HFFc6 (cell line): ENCODE results near the gene DACH1. TPM values are rescaled to one million over a fixed set of nuclear protein-coding genes. Genes with fewer than 3 reads are reported as not detected.

Experiments used
- DNase-seq: peaks from one replicate; pipeline ENCODE4 v3.0.0-alpha.2; 2018
- H3K27ac Mint-ChIP-seq: 2 replicates; pipeline ENCODE4 v1.8.0; 2020; ENCODE audit warnings: mild to moderate bottlenecking, mixed read lengths
- H3K27me3 Mint-ChIP-seq: 2 replicates; pipeline ENCODE4 v1.8.0; 2021; ENCODE audit warnings: mild to moderate bottlenecking, moderate library complexity, mixed read lengths; ENCODE audit not compliant: insufficient read depth
- H3K36me3 Mint-ChIP-seq: 2 replicates; pipeline ENCODE4 v1.8.0; 2021; ENCODE audit warnings: low read depth, mixed read lengths
- H3K4me1 Mint-ChIP-seq: 2 replicates; pipeline ENCODE4 v1.8.0; 2020; ENCODE audit warnings: low read depth, mixed read lengths
- H3K4me3 Mint-ChIP-seq: 2 replicates; pipeline ENCODE4 v1.8.0; 2020; ENCODE audit warnings: mild to moderate bottlenecking, moderate library complexity, mixed read lengths
- H3K9me3 Mint-ChIP-seq: 2 replicates; pipeline ENCODE4 v1.8.0; 2020; ENCODE audit warnings: mild to moderate bottlenecking, mixed read lengths
- CTCF ChIP-seq: fragments of 200-600 bp; sonication (generic); IDR thresholded peaks from 2 replicates; pipeline ENCODE4 v1.5.0; 2021; ENCODE audit warnings: antibody characterized with exemption, mild to moderate bottlenecking
- total RNA-seq, 6 experiments: library from RNA; stranded (reverse); fragmentation: NEBNext Ultra II Directional; extraction: Animal tissue kit (Norgen Biotek cat#: 25700); gene quantifications; 2 replicates in 1 of 6; 3 replicates in 5 of 6; pipeline ENCODE4 v1.2.3, GENCODE V29; 2021

DACH1 gene
- total RNA-seq, 6 experiments from 2014 or later: not detected

- DNase-seq: no peak
- no peak overlapping the region for H3K4me3 Mint-ChIP-seq
- no peaks in the 10 kb centered on the region for H3K4me1 Mint-ChIP-seq
- no peak for TF ChIP-seq CTCF
- H3K27me3 Mint-ChIP-seq: no peaks in the 10 kb centered on the region
- no peak overlapping the region for H3K27ac Mint-ChIP-seq
- H3K36me3 Mint-ChIP-seq: no peaks in the 10 kb centered on the region
- H3K9me3 Mint-ChIP-seq: peaks cover 23% of the 10 kb centered on the region
Measured at GRCh38 chr13:71493189-71493588, 373.8 kb downstream of the DACH1 start.

- no peaks in the 10 kb centered on the region for H3K4me1 Mint-ChIP-seq
- H3K9me3 Mint-ChIP-seq: peaks cover 20% of the 10 kb centered on the region
- no peak overlapping the region for H3K27ac Mint-ChIP-seq
- no peak for TF ChIP-seq CTCF
- no peak overlapping the region for H3K4me3 Mint-ChIP-seq
- no peaks in the 10 kb centered on the region for H3K27me3 Mint-ChIP-seq
- H3K36me3 Mint-ChIP-seq: no peaks in the 10 kb centered on the region
- no peak for DNase-seq
Measured at GRCh38 chr13:71492346-71492871, 374.6 kb downstream of the DACH1 start.

GRCh38 chr13:71491010-71491409 is 376.0 kb downstream of the DACH1 start:
- TF ChIP-seq CTCF: no peak
- DNase-seq: no peak
- Mint-ChIP-seq H3K9me3 (peaks cover 20% of the 10 kb centered on the region), H3K27me3 (no peaks in the 10 kb centered on the region), H3K4me3 (no peak overlapping the region), H3K27ac (no peak overlapping the region), H3K4me1 (no peaks in the 10 kb centered on the region), H3K36me3 (no peaks in the 10 kb centered on the region)

GRCh38 chr13:71489041-71489440 is 378.0 kb downstream of the DACH1 start:
- no peaks in the 10 kb centered on the region for H3K36me3 Mint-ChIP-seq
- no peaks in the 10 kb centered on the region for H3K4me1 Mint-ChIP-seq
- DNase-seq: no peak
- H3K9me3 Mint-ChIP-seq: peaks cover 20% of the 10 kb centered on the region
- no peak overlapping the region for H3K4me3 Mint-ChIP-seq
- H3K27me3 Mint-ChIP-seq: no peaks in the 10 kb centered on the region; the same call in 1 of the 2 replicates
- no peak overlapping the region for H3K27ac Mint-ChIP-seq
- TF ChIP-seq CTCF: no peak

- TF ChIP-seq CTCF: no peak
- Mint-ChIP-seq H3K4me1 (no peaks in the 10 kb centered on the region), H3K36me3 (no peaks in the 10 kb centered on the region), H3K4me3 (no peak overlapping the region), H3K27me3 (no peaks in the 10 kb centered on the region; the same call in 1 of the 2 replicates), H3K9me3 (peaks cover 20% of the 10 kb centered on the region), H3K27ac (no peak overlapping the region)
- DNase-seq: no peak
Measured at GRCh38 chr13:71488201-71488600, 378.8 kb downstream of the DACH1 start.

- no peak for DNase-seq
- Mint-ChIP-seq H3K4me3 (no peak overlapping the region), H3K27ac (no peak overlapping the region), H3K4me1 (no peaks in the 10 kb centered on the region), H3K9me3 (peaks cover 10% of the 10 kb centered on the region), H3K36me3 (no peaks in the 10 kb centered on the region), H3K27me3 (no peaks in the 10 kb centered on the region; the same call in 1 of the 2 replicates)
- no peak for TF ChIP-seq CTCF
Measured at GRCh38 chr13:71485913-71486312, 381.1 kb downstream of the DACH1 start.
